ENCODE results near the gene CAPZB.

CAPZB gene

DNA sequence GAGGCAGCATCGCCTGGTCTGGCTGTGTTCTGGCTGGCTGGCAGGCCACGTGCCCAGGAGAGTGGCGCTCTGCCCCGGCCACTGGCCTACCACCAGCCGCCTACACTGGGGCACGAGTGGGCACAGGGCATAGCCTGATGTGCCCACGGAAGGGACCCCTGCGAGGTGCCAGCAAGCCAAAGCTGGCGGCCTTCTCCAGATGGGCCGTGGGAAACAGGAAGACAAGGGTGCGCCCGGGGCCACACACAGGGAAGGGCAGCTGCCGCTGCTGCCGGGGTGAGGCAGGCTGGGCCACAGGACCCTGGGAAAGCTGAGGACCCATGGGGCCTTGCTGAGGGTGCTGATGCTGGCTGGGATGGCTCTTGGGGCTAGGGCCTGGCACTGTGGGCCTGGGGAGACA is 132.5 kb downstream of the CAPZB start:
- no peak for TF ChIP-seq POLR2AphosphoS5 (IDR thresholded peaks at IDR 0.05; ENCODE audit: low read depth, low read length)
- no peak for TF ChIP-seq TAF1 (IDR thresholded peaks at IDR 0.05; ENCODE audit: borderline replicate concordance, insufficient read depth, low read length)
- TF ChIP-seq FOXP2 (optimal IDR thresholded peaks at IDR 0.05; ENCODE audit: borderline replicate concordance, extremely low read depth, extremely low read length, insufficient read depth) = no peak
- TF ChIP-seq, protein P1, sequence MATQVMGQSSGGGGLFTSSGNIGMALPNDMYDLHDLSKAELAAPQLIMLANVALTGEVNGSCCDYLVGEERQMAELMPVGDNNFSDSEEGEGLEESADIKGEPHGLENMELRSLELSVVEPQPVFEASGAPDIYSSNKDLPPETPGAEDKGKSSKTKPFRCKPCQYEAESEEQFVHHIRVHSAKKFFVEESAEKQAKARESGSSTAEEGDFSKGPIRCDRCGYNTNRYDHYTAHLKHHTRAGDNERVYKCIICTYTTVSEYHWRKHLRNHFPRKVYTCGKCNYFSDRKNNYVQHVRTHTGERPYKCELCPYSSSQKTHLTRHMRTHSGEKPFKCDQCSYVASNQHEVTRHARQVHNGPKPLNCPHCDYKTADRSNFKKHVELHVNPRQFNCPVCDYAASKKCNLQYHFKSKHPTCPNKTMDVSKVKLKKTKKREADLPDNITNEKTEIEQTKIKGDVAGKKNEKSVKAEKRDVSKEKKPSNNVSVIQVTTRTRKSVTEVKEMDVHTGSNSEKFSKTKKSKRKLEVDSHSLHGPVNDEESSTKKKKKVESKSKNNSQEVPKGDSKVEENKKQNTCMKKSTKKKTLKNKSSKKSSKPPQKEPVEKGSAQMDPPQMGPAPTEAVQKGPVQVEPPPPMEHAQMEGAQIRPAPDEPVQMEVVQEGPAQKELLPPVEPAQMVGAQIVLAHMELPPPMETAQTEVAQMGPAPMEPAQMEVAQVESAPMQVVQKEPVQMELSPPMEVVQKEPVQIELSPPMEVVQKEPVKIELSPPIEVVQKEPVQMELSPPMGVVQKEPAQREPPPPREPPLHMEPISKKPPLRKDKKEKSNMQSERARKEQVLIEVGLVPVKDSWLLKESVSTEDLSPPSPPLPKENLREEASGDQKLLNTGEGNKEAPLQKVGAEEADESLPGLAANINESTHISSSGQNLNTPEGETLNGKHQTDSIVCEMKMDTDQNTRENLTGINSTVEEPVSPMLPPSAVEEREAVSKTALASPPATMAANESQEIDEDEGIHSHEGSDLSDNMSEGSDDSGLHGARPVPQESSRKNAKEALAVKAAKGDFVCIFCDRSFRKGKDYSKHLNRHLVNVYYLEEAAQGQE (IDR thresholded peaks at IDR 0.05; ENCODE audit: insufficient read depth in 1 of 2, low read depth in 2 of 2, low read length in 2 of 2) = no peak
- TF ChIP-seq SIN3A (IDR thresholded peaks at IDR 0.05; ENCODE audit: borderline replicate concordance, insufficient read depth, low read length) = no peak

GRCh38 chr1:19351873-19352272 is 133.5 kb downstream of the CAPZB start:
- TF ChIP-seq FOXP2 (optimal IDR thresholded peaks at IDR 0.05; ENCODE audit: borderline replicate concordance, extremely low read depth, extremely low read length, insufficient read depth) (no peak), SIN3A (IDR thresholded peaks at IDR 0.05; ENCODE audit: borderline replicate concordance, insufficient read depth, low read length) (no peak), TAF1 (IDR thresholded peaks at IDR 0.05; ENCODE audit: borderline replicate concordance, insufficient read depth, low read length) (no peak), POLR2AphosphoS5 (IDR thresholded peaks at IDR 0.05; ENCODE audit: low read depth, low read length) (no peak)
- TF ChIP-seq, protein P1 (IDR thresholded peaks at IDR 0.05; ENCODE audit: insufficient read depth in 1 of 2, low read depth in 2 of 2, low read length in 2 of 2) = no peak

DNA sequence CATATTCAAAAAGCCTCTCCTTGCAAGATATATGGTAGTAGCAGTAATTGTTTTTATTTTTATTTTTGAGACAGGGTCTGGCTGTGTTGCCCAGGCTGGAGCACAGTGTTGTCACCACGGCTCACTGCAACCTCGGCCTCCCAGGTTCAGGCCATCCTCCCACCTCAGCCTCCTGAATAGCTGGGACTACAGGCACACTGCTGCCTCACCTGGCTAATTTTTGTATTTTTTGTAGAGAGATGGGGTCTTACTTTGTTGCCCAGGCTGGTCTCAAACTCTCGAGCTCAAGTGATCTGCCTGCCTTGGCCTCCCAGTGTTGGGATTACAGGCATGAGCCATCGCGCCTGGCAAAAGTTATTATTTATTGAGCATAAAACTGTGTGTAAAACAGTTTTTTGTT is 134.8 kb downstream of the CAPZB start:
- TF ChIP-seq POLR2AphosphoS5 (IDR thresholded peaks at IDR 0.05; ENCODE audit: low read depth, low read length) (no peak), FOXP2 (optimal IDR thresholded peaks at IDR 0.05; ENCODE audit: borderline replicate concordance, extremely low read depth, extremely low read length, insufficient read depth) (no peak), TAF1 (IDR thresholded peaks at IDR 0.05; ENCODE audit: borderline replicate concordance, insufficient read depth, low read length) (no peak), SIN3A (IDR thresholded peaks at IDR 0.05; ENCODE audit: borderline replicate concordance, insufficient read depth, low read length) (no peak)
- TF ChIP-seq, protein P1 (IDR thresholded peaks at IDR 0.05; ENCODE audit: insufficient read depth in 1 of 2, low read depth in 2 of 2, low read length in 2 of 2) = no peak

GRCh38 chr1:19349999-19350398 is 135.3 kb downstream of the CAPZB start:
- TF ChIP-seq TAF1 (IDR thresholded peaks at IDR 0.05; ENCODE audit: borderline replicate concordance, insufficient read depth, low read length) (no peak), FOXP2 (optimal IDR thresholded peaks at IDR 0.05; ENCODE audit: borderline replicate concordance, extremely low read depth, extremely low read length, insufficient read depth) (no peak), POLR2AphosphoS5 (IDR thresholded peaks at IDR 0.05; ENCODE audit: low read depth, low read length) (no peak), SIN3A (IDR thresholded peaks at IDR 0.05; ENCODE audit: borderline replicate concordance, insufficient read depth, low read length) (no peak)
- TF ChIP-seq, protein P1 (IDR thresholded peaks at IDR 0.05; ENCODE audit: insufficient read depth in 1 of 2, low read depth in 2 of 2, low read length in 2 of 2) = no peak
